SW480 (cell line): ENCODE results near the gene HS3ST4.

Experiments
- DNase-seq: peaks from one replicate; pipeline ENCODE4 v3.0.0-alpha.2; 2016; ENCODE audit warnings: low spot score

The HS3ST4 gene

DNA sequence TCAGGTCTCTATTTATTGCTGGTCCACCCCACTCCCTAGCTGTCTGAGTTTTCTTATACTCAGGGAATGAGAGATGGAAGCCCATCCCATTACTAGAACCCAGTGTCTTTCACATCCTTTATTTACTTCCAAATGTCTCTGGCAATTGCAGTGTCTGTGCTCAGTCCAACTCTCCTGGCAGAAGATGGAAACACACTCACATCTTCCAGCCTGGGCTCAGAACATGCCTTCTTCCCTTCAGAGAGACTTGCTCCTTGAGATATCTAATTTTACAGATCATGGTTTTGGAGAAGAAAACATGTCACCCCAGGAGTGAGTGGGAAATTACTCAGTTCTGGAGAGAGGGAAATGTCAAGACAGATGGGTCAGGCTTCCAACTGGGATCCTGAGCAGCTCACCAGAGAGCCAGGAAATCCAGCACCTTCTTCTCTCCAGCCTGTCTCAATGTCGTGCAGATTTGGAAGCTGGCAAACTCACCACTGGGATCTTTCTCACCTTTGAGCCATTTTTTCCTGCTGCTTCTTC lies 494.4 kb downstream of the HS3ST4 start:
- no peak for DNase-seq
